GM23248 (cell line): ENCODE measurements around the gene RILP. TPM values are rescaled to one million over a fixed set of nuclear protein-coding genes. Genes with fewer than 3 reads are reported as not detected.

ENCODE experiments used
- DNase-seq: peaks from one replicate; pipeline ENCODE4 v3.0.0-alpha.2; 2015
- H2AFZ ChIP-seq: fragments of 200-600 bp; sonication (generic); 2 replicates; pipeline ENCODE4 v1.6.1; 2016; ENCODE audit warnings: antibody characterized with exemption
- H3F3A ChIP-seq: fragments of 200-600 bp; sonication (generic); 2 replicates; pipeline ENCODE4 v1.6.1; 2016; ENCODE audit warnings: mild to moderate bottlenecking, antibody characterized with exemption, mixed run types; ENCODE audit not compliant: insufficient read depth
- H3K27ac ChIP-seq: fragments of 200-600 bp; sonication (generic); 2 replicates; pipeline ENCODE4 v1.5.1; 2016; ENCODE audit warnings: mild to moderate bottlenecking
- H3K27me3 ChIP-seq: fragments of 200-600 bp; sonication (generic); replicated peaks from 2 replicates; pipeline ENCODE4 v1.6.1; 2016; ENCODE audit warnings: mild to moderate bottlenecking; ENCODE audit not compliant: insufficient read depth
- H3K36me3 ChIP-seq: fragments of 200-600 bp; sonication (generic); 2 replicates; pipeline ENCODE4 v1.6.1; 2016; ENCODE audit warnings: low read depth, mild to moderate bottlenecking
- H3K4me1 ChIP-seq: fragments of 200-600 bp; sonication (generic); 2 replicates; pipeline ENCODE4 v1.6.1; 2016; ENCODE audit warnings: mild to moderate bottlenecking; ENCODE audit not compliant: insufficient read depth
- H3K4me2 ChIP-seq: fragments of 200-600 bp; sonication (generic); one replicate; pipeline ENCODE4 v1.6.1; 2016; ENCODE audit warnings: mild to moderate bottlenecking; ENCODE audit not compliant: unreplicated experiment
- H3K4me3 ChIP-seq: fragments of 200-600 bp; sonication (generic); 2 replicates; pipeline ENCODE4 v1.5.1; 2016; ENCODE audit warnings: mild to moderate bottlenecking
- H3K79me2 ChIP-seq: fragments of 200-600 bp; sonication (generic); 2 replicates; pipeline ENCODE4 v1.6.1; 2016; ENCODE audit warnings: mild to moderate bottlenecking; ENCODE audit not compliant: insufficient read depth
- H3K9ac ChIP-seq: fragments of 200-600 bp; sonication (generic); 2 replicates; pipeline ENCODE4 v1.6.1; 2016; ENCODE audit warnings: mild to moderate bottlenecking
- H3K9me2 ChIP-seq: fragments of 200-600 bp; sonication (generic); 2 replicates; pipeline ENCODE4 v1.6.1; 2016; ENCODE audit warnings: mixed run types, mild to moderate bottlenecking, moderate library complexity; ENCODE audit not compliant: insufficient read depth
- H3K9me3 ChIP-seq: fragments of 200-600 bp; sonication (generic); one replicate; pipeline ENCODE4 v1.6.1; 2017; ENCODE audit warnings: low read depth
- H4K20me1 ChIP-seq: fragments of 200-600 bp; sonication (generic); 2 replicates; pipeline ENCODE4 v1.6.0; 2016; ENCODE audit not compliant: insufficient read depth
- EZH2 ChIP-seq: fragments of 200-600 bp; sonication (generic); IDR thresholded peaks from 2 replicates; pipeline ENCODE4 v1.6.1; 2018; ENCODE audit warnings: antibody characterized with exemption, mild to moderate bottlenecking; ENCODE audit not compliant: insufficient read depth, poor library complexity, severe bottlenecking
- EZH2phosphoT487 ChIP-seq: fragments of 200-600 bp; sonication (generic); IDR thresholded peaks from 2 replicates; pipeline ENCODE4 v1.6.1; 2018; ENCODE audit warnings: antibody characterized with exemption, moderate library complexity, mild to moderate bottlenecking, low read depth; ENCODE audit not compliant: insufficient read depth
- WGBS, 2 experiments: methylation state at CpG; one replicate each; pipeline ENCODE4 v1.1.6; 2015 to 2017; ENCODE audit warnings: low lambda C conversion rate in 2 of 2, low coverage in 1 of 2; ENCODE audit errors: missing lambda C conversion rate in 2 of 2; 5-methylcytosine and 5-hydroxymethylcytosine counted together
- in situ Hi-C: fragments of 300-500 bp; cut with MboI; formaldehyde crosslinking; loops from 2 replicates; pipeline ENCODE4 v1.15.0; 2020
- polyA plus RNA-seq: library from polyadenylated mRNA; unstranded; fragments of >200 nt; fragmentation: Nextera tagmentation; extraction: Ambion mirVana; gene quantifications from 2 replicates; pipeline ENCODE4 v1.2.1, GENCODE V29; 2016
- total RNA-seq: library from RNA; depleted of rRNA; stranded (reverse); fragments of >200 nt; shearing (Covaris generic); gene quantifications from 2 replicates; pipeline ENCODE4 v1.2.3, GENCODE V29; 2014

Gene RILP
- total and polyA plus RNA-seq, 2 experiments from 2014 or later: 6.5 to 27.6 TPM

GRCh38 chr17:1643293-1643998 is 6.2 kb downstream of the RILP start:
- H3F3A ChIP-seq: no peaks in the 10 kb centered on the region
- H3K9me2 ChIP-seq: no peaks in the 10 kb centered on the region
- H3K27me3 ChIP-seq: no peaks in the 10 kb centered on the region
- no peaks in the 10 kb centered on the region for H3K36me3 ChIP-seq
- H3K9me3 ChIP-seq: no peaks in the 10 kb centered on the region
- peak overlapping the region; percentile 1; the same call in 1 of the 2 replicates for H3K9ac ChIP-seq
- peak overlapping the region; percentile 59 for H3K4me3 ChIP-seq
- H2AFZ ChIP-seq: peak overlapping the region; percentile 66
- no peak for TF ChIP-seq EZH2phosphoT487
- no peak for TF ChIP-seq EZH2
- 2 to 4% methylated on average over 46 to 73 of the region's 90 CpGs for WGBS, 2 experiments
- in situ Hi-C loops: no loop called here
- no peaks in the 10 kb centered on the region for H3K79me2 ChIP-seq
- peak overlapping the region; percentile 88 for H3K4me2 ChIP-seq
- H3K4me1 ChIP-seq: peaks cover 8% of the 10 kb centered on the region; the same call in 1 of the 2 replicates
- peak; percentile 59 for DNase-seq
- H4K20me1 ChIP-seq: no peaks in the 10 kb centered on the region
- H3K27ac ChIP-seq: no peak overlapping the region

- H3K79me2 ChIP-seq: no peaks in the 10 kb centered on the region
- H3K36me3 ChIP-seq: no peaks in the 10 kb centered on the region
- no peaks in the 10 kb centered on the region for H3K9me3 ChIP-seq
- H4K20me1 ChIP-seq: no peaks in the 10 kb centered on the region
- H3K4me2 ChIP-seq: no peak overlapping the region
- H3K4me3 ChIP-seq: no peak overlapping the region
- H3F3A ChIP-seq: no peaks in the 10 kb centered on the region
- no peak for TF ChIP-seq EZH2phosphoT487
- peaks cover 8% of the 10 kb centered on the region; the same call in 1 of the 2 replicates for H3K4me1 ChIP-seq
- no peak overlapping the region for H3K9ac ChIP-seq
- no peaks in the 10 kb centered on the region for H3K9me2 ChIP-seq
- H3K27me3 ChIP-seq: no peaks in the 10 kb centered on the region
- no peak overlapping the region for H3K27ac ChIP-seq
- no peak for DNase-seq
- H2AFZ ChIP-seq: no peak overlapping the region
- 63 to 66% methylated on average over 12 of the region's 12 CpGs for WGBS, 2 experiments
- in situ Hi-C loops: no loop called here
Measured at GRCh38 chr17:1641065-1641403, 8.6 kb downstream of the RILP start.

GRCh38 chr17:1640329-1641064 is 9.2 kb downstream of the RILP start:
- Histone ChIP-seq H3K36me3 (no peaks in the 10 kb centered on the region), H3K27me3 (no peaks in the 10 kb centered on the region), H3K9me2 (no peaks in the 10 kb centered on the region), H3K4me2 (no peak overlapping the region), H3K9ac (no peak overlapping the region), H2AFZ (no peak overlapping the region), H3K79me2 (no peaks in the 10 kb centered on the region), H3F3A (no peaks in the 10 kb centered on the region), H3K27ac (no peak overlapping the region), H3K4me3 (no peak overlapping the region), H3K4me1 (peaks cover 8% of the 10 kb centered on the region; the same call in 1 of the 2 replicates), H4K20me1 (no peaks in the 10 kb centered on the region), H3K9me3 (no peaks in the 10 kb centered on the region)
- in situ Hi-C loops: no loop called here
- no peak for TF ChIP-seq EZH2
- TF ChIP-seq EZH2phosphoT487: no peak
- DNase-seq: no peak
- WGBS, 2 experiments: 62% methylated on average over 21 to 22 of the region's 23 CpGs

- Histone ChIP-seq H3K4me1 (peaks cover 8% of the 10 kb centered on the region; the same call in 1 of the 2 replicates), H4K20me1 (no peaks in the 10 kb centered on the region), H3K9me2 (no peaks in the 10 kb centered on the region), H3K4me2 (no peak overlapping the region), H2AFZ (no peak overlapping the region), H3K9me3 (no peaks in the 10 kb centered on the region), H3K27ac (no peak overlapping the region), H3K79me2 (no peaks in the 10 kb centered on the region), H3K36me3 (no peaks in the 10 kb centered on the region), H3F3A (no peaks in the 10 kb centered on the region), H3K27me3 (no peaks in the 10 kb centered on the region), H3K9ac (no peak overlapping the region), H3K4me3 (no peak overlapping the region)
- 68 to 71% methylated on average over 10 to 11 of the region's 11 CpGs for WGBS, 2 experiments
- no peak for TF ChIP-seq EZH2phosphoT487
- TF ChIP-seq EZH2: no peak
- in situ Hi-C loops: no loop called here
- DNase-seq: no peak
Measured at GRCh38 chr17:1639549-1640180, 10.0 kb downstream of the RILP start.
